ENCODE results near the gene COL5A1. TPM values are rescaled to one million over a fixed set of nuclear protein-coding genes. Genes with fewer than 3 reads are reported as not detected.

The COL5A1 gene
- total and polyA plus RNA-seq, 11 donors: 7.6 to 91.3 (median 13.4) TPM

DNA sequence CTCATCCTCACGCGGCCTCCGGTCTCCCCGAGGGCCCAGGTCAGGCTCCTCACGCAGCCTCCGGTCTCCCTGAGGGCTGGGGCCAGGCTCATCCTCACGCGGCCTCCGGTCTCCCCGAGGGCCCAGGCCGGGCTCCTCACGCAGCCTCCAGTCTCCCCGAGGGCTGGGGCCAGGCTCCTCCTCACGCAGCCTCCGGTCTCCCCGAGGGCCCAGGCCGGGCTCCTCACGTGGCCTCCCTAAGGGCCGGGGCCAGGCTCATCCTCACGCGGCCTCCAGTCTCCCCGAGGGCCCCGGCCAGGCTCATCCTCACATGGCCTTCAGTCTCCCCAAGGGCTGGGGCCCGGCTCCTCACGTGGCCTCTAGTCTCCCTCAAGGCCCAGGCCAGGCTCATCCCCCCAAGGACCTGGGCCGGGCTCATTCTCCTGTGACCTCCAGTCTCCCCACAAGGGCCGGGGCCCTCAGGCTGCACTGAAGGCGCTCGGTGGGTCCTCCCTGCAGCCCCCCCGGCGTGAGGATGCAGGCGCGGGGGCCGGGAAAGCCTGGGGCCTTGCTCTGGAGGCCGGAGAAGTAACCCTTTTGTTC, 187.8 kb downstream of the COL5A1 start:
- Histone ChIP-seq H3K4me3 (no peak overlapping the region), H3K4me1 (no peaks in the 10 kb centered on the region), H3K27ac (no peak overlapping the region), H3K27me3 (no peaks in the 10 kb centered on the region), H3K36me3 (peaks cover 0 to 62% (median 5%) of the 10 kb centered on the region in 9 donors), H3K9me3 (no peaks in the 10 kb centered on the region)
- TF ChIP-seq POLR2A (IDR thresholded peaks at IDR 0.05) (no peak), CTCF (IDR thresholded peaks at IDR 0.05) (no peak)
- no peak for ATAC-seq
- WGBS, 4 donors: 87 to 94% (median 90%) methylated on average over 30 to 35 of the region's 35 CpGs
- intact Hi-C loops (cut with DNase I): no loop called here
- DNase-seq: no peak

DNA sequence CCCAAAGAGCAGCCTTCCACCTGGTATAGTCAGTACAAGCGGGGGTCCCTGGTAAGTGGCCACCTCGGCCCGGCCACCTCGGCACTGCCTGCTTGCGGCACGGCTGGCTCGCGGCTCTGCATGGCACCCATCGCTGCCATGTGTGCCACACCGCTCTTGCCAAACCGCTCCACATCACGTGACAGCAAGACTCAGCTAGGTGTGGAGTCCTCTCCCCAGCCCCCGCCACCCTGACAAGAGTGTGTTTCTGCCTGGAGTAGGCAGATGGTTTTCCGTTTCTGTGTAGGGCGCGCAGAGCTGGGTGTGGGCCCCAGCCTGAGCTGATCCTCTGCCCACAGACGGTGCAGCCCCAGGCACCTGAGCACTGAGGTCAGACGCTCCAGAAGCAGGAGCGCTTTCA, 188.5 kb downstream of the COL5A1 start:
- Histone ChIP-seq H3K27me3 (no peaks in the 10 kb centered on the region), H3K4me1 (no peaks in the 10 kb centered on the region), H3K36me3 (peaks cover 0 to 55% (median 3%) of the 10 kb centered on the region in 9 donors), H3K4me3 (no peak overlapping the region), H3K27ac (no peak overlapping the region), H3K9me3 (no peaks in the 10 kb centered on the region)
- WGBS, 4 donors: 90 to 95% (median 94%) methylated on average over 13 to 19 of the region's 19 CpGs
- no peak for TF ChIP-seq POLR2A (IDR thresholded peaks at IDR 0.05)
- TF ChIP-seq CTCF (IDR thresholded peaks at IDR 0.05): no peak
- no peak for DNase-seq
- intact Hi-C loops (cut with DNase I): no loop called here
- no peak for ATAC-seq

- Histone ChIP-seq H3K27me3 (no peaks in the 10 kb centered on the region), H3K27ac (no peak overlapping the region), H3K9me3 (no peaks in the 10 kb centered on the region), H3K36me3 (peaks cover 0 to 51% (median 0%) of the 10 kb centered on the region in 9 donors), H3K4me1 (peaks cover 0 to 3% (median 0%) of the 10 kb centered on the region in 12 donors), H3K4me3 (no peak overlapping the region)
- WGBS, 4 donors: 85 to 92% (median 89%) methylated on average over 19 to 21 of the region's 21 CpGs
- intact Hi-C loops (cut with DNase I): no loop called here
- peak in 1 of 5 donors; percentile 42 for DNase-seq
- TF ChIP-seq POLR2A (IDR thresholded peaks at IDR 0.05) (no peak), CTCF (IDR thresholded peaks at IDR 0.05) (no peak)
- ATAC-seq: no peak
Observed at GRCh38 chr9:134830926-134831720, 189.5 kb downstream of the COL5A1 start.

DNA sequence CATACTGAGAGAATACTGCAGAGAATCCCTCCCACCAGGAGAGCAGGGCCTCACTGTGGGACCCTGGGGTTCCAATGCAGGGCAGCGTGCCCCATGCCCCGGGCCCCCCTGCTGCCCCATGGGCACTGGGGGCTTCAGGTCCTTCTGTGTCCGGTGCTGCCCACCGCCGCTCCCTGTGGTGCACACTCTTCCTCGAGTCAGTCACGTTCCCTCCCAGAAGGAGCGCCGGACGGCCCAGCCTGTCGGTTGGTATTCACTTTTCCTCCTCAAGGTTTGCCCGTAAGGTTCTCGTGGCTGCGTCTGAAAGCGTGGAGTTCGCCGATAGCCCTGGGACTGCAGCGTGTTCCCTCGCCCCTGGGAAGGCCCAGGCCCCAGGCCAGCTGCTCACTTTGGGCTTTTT, 190.9 kb downstream of the COL5A1 start:
- H3K4me3 ChIP-seq: no peak overlapping the region
- TF ChIP-seq POLR2A (IDR thresholded peaks at IDR 0.05): no peak
- no peak for TF ChIP-seq CTCF (IDR thresholded peaks at IDR 0.05)
- DNase-seq: peak in 1 of 5 donors; percentile 56
- peaks cover 0 to 3% (median 0%) of the 10 kb centered on the region in 12 donors for H3K4me1 ChIP-seq
- H3K9me3 ChIP-seq: no peaks in the 10 kb centered on the region
- no peak for ATAC-seq
- peaks cover 0 to 58% (median 0%) of the 10 kb centered on the region in 9 donors for H3K36me3 ChIP-seq
- 95 to 97% (median 97%) methylated on average over 19 of the region's 19 CpGs for WGBS, 4 donors
- no peaks in the 10 kb centered on the region for H3K27me3 ChIP-seq
- intact Hi-C loops (cut with DNase I): no loop called here
- H3K27ac ChIP-seq: no peak overlapping the region

Measured in heart left ventricle (tissue), 16 donors.